ENCODE measurements around the gene EGF. TPM values are rescaled to one million over a fixed set of nuclear protein-coding genes. Genes with fewer than 3 reads are reported as not detected.

EGF gene
- total RNA-seq, 1 experiment from 2014 or later = 1.5 TPM

- no peak overlapping the region for H2BK120ac ChIP-seq (ENCODE audit: low read depth, low read length, poor library complexity, severe bottlenecking)
- no peaks in the 10 kb centered on the region for H3K9me3 Mint-ChIP-seq
- H3K23ac ChIP-seq (ENCODE audit: insufficient read length, low read depth, low read length) = no peak overlapping the region
- no peak overlapping the region for H4K91ac ChIP-seq (ENCODE audit: insufficient read length, low read depth, low read length)
- TF ChIP-seq CTCF (conservative IDR thresholded peaks at IDR 0.05) = no peak
- no peak overlapping the region for H2AFZ ChIP-seq (ENCODE audit: low read length)
- H4K20me1 ChIP-seq (ENCODE audit: control insufficient read depth, insufficient read depth, insufficient read length) = no peaks in the 10 kb centered on the region
- no peaks in the 10 kb centered on the region for H3K23me2 ChIP-seq (ENCODE audit: insufficient read length, low read depth, low read length, poor library complexity, severe bottlenecking)
- no peak overlapping the region for H3K4me2 ChIP-seq (ENCODE audit: insufficient read depth, insufficient read length, low read length)
- no peak overlapping the region for H3K56ac ChIP-seq (ENCODE audit: insufficient read length, low read depth, low read length)
- H3K9ac ChIP-seq (ENCODE audit: extremely low read depth, insufficient read length, low read length) = no peak overlapping the region
- H3K4me3 Mint-ChIP-seq = no peak overlapping the region
- no peaks in the 10 kb centered on the region for H3K27me3 Mint-ChIP-seq (ENCODE audit: low read depth)
- H4K5ac ChIP-seq (ENCODE audit: insufficient read length, low read depth, low read length) = no peak overlapping the region
- no peak overlapping the region for H3K27ac ChIP-seq (ENCODE audit: insufficient read length, low read depth, low read length)
- WGBS (ENCODE audit: extremely low coverage, insufficient read length, low lambda C conversion rate) = no CpG with 5 or more reads among the region's 4 CpGs
- H3K4me1 Mint-ChIP-seq = no peaks in the 10 kb centered on the region
- no peak for DNase-seq
- H4K8ac ChIP-seq (replicated peaks; ENCODE audit: insufficient read length, low read depth, low read length) = no peak overlapping the region
- no peaks in the 10 kb centered on the region for H3K4me1 ChIP-seq (ENCODE audit: insufficient read depth, low read length)
- no peaks in the 10 kb centered on the region for H3K36me3 Mint-ChIP-seq (ENCODE audit: insufficient read depth in 1 of 3, low read depth in 3 of 3)
- no peaks in the 10 kb centered on the region for H3K79me2 ChIP-seq (ENCODE audit: insufficient read depth, low read length)
- no peak overlapping the region for H2AK5ac ChIP-seq (ENCODE audit: insufficient read length, low read length)
- no peaks in the 10 kb centered on the region for H3K9me3 ChIP-seq (ENCODE audit: control insufficient read depth, low read depth, low read length)
- H2BK20ac ChIP-seq (ENCODE audit: low read depth, low read length, poor library complexity, severe bottlenecking) = no peak overlapping the region
- H3K4ac ChIP-seq (ENCODE audit: low read depth, low read length) = no peak overlapping the region
- no peaks in the 10 kb centered on the region for H3K27me3 ChIP-seq (ENCODE audit: insufficient read depth, low read length)
- no peak overlapping the region for H3K18ac ChIP-seq (ENCODE audit: insufficient read length, low read depth, low read length)
- H3T11ph ChIP-seq (ENCODE audit: low read length) = no peak overlapping the region
- no peak overlapping the region for H2BK15ac ChIP-seq (ENCODE audit: low read depth, low read length)
- no peak overlapping the region for H3K27ac Mint-ChIP-seq
- H2BK12ac ChIP-seq (ENCODE audit: insufficient read length, low read depth, low read length) = no peak overlapping the region
- no peak overlapping the region for H3K14ac ChIP-seq (ENCODE audit: insufficient read depth, low read length)
- H2BK5ac ChIP-seq (ENCODE audit: insufficient read length, low read length) = no peak overlapping the region
- no peaks in the 10 kb centered on the region for H3K79me1 ChIP-seq (ENCODE audit: insufficient read depth, low read depth, low read length, poor library complexity, severe bottlenecking)
Observed at GRCh38 chr4:109994415-109994827, 81.7 kb downstream of the EGF start.
